Measurements from ENCODE around the gene THAP9. TPM values are rescaled to one million over a fixed set of nuclear protein-coding genes. Genes with fewer than 3 reads are reported as not detected.

The THAP9 gene
- total RNA-seq, 4 donors from 2014 or later: 2.1 to 5.2 (median 2.9) TPM

DNA sequence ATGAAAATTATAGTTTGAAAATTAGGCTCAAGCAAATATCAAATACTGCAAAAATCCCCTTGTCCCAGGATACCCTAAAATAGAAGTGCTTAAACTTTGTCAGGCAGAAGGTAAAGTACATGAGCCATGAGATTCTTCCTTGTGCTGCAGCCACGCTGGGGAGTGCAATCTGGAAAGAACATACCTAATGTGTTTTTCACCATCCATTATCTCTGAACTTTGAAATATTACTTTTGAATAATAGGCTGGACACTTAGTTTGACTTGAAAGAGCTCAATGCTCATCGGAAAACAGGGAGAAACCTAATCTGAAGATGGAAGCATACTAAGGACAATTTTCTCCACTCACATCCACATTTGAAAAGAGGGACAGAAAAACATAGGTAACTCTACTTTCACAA lies 18.9 kb downstream of the THAP9 start:
- Histone ChIP-seq H3K27ac (replicated peaks in 1 of 4) (no peak overlapping the region), H3K4me1 (no peaks in the 10 kb centered on the region), H3K36me3 (peaks cover 0 to 18% (median 12%) of the 10 kb centered on the region in 4 donors), H3K27me3 (no peaks in the 10 kb centered on the region), H3K4me3 (no peak overlapping the region), H3K9me3 (no peaks in the 10 kb centered on the region)
- intact Hi-C loops (cut with DNase I): no loop called here
- 80% methylated on average over 2 of the region's 2 CpGs for WGBS
- TF ChIP-seq POLR2A (IDR thresholded peaks at IDR 0.05; ENCODE audit: low read depth) (no peak), POLR2AphosphoS5 (IDR thresholded peaks at IDR 0.05) (no peak), EP300 (IDR thresholded peaks at IDR 0.05) (no peak)
- TF ChIP-seq, protein P1, sequence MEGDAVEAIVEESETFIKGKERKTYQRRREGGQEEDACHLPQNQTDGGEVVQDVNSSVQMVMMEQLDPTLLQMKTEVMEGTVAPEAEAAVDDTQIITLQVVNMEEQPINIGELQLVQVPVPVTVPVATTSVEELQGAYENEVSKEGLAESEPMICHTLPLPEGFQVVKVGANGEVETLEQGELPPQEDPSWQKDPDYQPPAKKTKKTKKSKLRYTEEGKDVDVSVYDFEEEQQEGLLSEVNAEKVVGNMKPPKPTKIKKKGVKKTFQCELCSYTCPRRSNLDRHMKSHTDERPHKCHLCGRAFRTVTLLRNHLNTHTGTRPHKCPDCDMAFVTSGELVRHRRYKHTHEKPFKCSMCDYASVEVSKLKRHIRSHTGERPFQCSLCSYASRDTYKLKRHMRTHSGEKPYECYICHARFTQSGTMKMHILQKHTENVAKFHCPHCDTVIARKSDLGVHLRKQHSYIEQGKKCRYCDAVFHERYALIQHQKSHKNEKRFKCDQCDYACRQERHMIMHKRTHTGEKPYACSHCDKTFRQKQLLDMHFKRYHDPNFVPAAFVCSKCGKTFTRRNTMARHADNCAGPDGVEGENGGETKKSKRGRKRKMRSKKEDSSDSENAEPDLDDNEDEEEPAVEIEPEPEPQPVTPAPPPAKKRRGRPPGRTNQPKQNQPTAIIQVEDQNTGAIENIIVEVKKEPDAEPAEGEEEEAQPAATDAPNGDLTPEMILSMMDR (IDR thresholded peaks at IDR 0.05): no peak
- no peak for DNase-seq (ENCODE audit: extremely low spot score)

DNA sequence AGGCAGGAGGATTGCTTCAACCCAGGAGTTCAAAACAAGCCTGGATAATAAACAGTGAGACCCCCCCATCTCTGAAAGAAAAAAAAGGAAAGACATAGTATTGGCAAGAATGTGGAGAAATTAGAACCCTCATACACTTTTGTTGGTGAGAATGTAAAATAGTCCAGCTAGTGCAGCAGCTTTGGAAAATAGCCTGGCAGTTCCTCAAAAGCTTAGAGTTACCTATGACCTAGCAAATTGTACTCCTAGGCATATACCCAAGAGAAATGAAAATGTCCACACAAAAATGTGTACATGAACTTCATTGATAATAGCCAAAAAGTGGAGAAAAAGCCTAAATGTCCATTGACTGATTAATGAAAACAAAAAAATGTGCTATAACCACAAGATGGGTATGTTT lies 21.3 kb downstream of the THAP9 start:
- intact Hi-C loops (cut with DNase I): no loop called here
- H3K36me3 ChIP-seq: peaks cover 0 to 20% (median 12%) of the 10 kb centered on the region in 4 donors
- H3K9me3 ChIP-seq: no peaks in the 10 kb centered on the region
- TF ChIP-seq EP300 (IDR thresholded peaks at IDR 0.05) (no peak), POLR2AphosphoS5 (IDR thresholded peaks at IDR 0.05) (no peak), POLR2A (IDR thresholded peaks at IDR 0.05; ENCODE audit: low read depth) (no peak)
- TF ChIP-seq, protein P1 (IDR thresholded peaks at IDR 0.05): no peak
- no peaks in the 10 kb centered on the region for H3K4me1 ChIP-seq
- no peak for DNase-seq (ENCODE audit: extremely low spot score)
- H3K27me3 ChIP-seq: no peaks in the 10 kb centered on the region
- no peak overlapping the region for H3K27ac ChIP-seq (replicated peaks in 1 of 4)
- H3K4me3 ChIP-seq: no peak overlapping the region

DNA sequence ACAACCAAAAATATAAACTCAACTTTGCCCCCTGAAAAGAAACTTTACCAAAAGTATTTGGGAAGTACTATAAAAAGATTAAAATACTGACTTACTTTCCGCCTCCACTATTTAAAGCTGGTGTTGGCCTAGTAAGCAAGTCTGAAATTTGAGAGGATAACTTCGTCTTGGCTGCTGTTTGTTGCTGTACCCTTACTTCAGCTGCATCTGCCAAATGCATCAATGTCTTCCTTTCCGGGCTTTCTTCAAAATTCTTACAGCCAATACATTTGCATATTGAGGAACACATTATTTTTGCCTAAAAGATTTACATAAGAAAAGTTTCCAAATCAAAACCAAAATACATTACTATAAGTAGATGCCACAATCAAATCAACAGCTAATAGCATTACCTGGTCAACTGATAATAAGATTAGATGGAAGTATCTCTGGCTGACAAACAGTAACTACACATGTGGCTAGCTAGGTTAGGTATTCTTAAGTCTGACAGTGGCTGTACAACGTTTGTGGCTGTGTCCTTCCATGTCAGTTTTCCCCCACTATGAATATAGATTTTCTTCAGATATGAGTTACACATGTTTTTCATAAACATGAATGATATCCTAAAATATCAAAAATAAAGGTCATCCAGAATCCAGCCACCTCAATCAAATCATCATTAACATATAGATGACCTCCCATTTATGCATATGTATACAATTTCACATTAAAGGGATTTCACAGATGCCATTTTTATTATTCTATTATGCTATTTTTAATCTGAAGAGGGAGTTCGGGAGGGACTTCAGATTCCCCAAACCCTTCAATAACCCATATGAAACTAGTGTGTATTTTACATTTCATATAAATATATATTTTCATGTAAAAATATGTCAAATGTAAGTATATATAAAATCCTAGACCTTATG lies 30.6 kb downstream of the THAP9 start:
- no peak for DNase-seq (ENCODE audit: extremely low spot score)
- H3K4me1 ChIP-seq: no peaks in the 10 kb centered on the region
- 86% methylated on average over 5 of the region's 5 CpGs for WGBS
- H3K9me3 ChIP-seq: no peaks in the 10 kb centered on the region
- H3K4me3 ChIP-seq: no peak overlapping the region
- TF ChIP-seq EP300 (IDR thresholded peaks at IDR 0.05) (no peak), POLR2AphosphoS5 (IDR thresholded peaks at IDR 0.05) (no peak), POLR2A (IDR thresholded peaks at IDR 0.05; ENCODE audit: low read depth) (no peak)
- TF ChIP-seq, protein P1 (IDR thresholded peaks at IDR 0.05): no peak
- intact Hi-C loops (cut with DNase I): no loop called here
- H3K27me3 ChIP-seq: no peaks in the 10 kb centered on the region
- H3K27ac ChIP-seq (replicated peaks in 1 of 4): no peak overlapping the region
- H3K36me3 ChIP-seq: peaks cover 9 to 42% (median 14%) of the 10 kb centered on the region in 4 donors

DNA sequence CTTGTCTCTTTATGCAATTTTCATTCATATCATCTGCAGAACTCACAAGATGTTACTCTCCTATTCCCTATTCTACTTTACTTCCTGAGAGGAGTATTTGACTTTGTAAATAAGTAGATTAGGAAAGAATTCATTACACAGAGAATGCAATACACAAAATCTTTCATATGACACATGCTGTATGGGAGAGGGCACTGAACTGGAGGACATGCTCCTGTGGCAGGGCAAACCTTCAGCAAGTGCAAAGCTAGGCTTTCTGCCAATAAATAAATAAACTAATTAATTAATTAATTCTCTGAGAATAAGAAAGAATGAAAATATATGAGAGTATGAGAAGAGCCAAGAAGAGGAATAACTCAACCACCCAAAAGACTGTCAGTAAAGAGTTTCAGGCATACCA lies 33.9 kb downstream of the THAP9 start:
- Histone ChIP-seq H3K27me3 (no peaks in the 10 kb centered on the region), H3K9me3 (no peaks in the 10 kb centered on the region), H3K36me3 (peaks cover 23 to 75% (median 37%) of the 10 kb centered on the region in 4 donors), H3K27ac (replicated peaks in 1 of 4) (no peak overlapping the region), H3K4me3 (no peak overlapping the region), H3K4me1 (no peaks in the 10 kb centered on the region)
- intact Hi-C loops (cut with DNase I): no loop called here
- DNase-seq (ENCODE audit: extremely low spot score): no peak
- TF ChIP-seq EP300 (IDR thresholded peaks at IDR 0.05) (no peak), POLR2AphosphoS5 (IDR thresholded peaks at IDR 0.05) (no peak), POLR2A (IDR thresholded peaks at IDR 0.05; ENCODE audit: low read depth) (no peak)
- TF ChIP-seq, protein P1 (IDR thresholded peaks at IDR 0.05): no peak

Measured in esophagus muscularis mucosa (tissue), 4 donors.